Effector CD8-positive, alpha-beta T cell (primary cell): ENCODE measurements around the gene ATRIP.
"Not testable (repeated sequence)": the region's sequence is repeated elsewhere in the genome, so short reads cannot be mapped to it uniquely, and the experiment has no call there.

ENCODE experiments used
- DNase-seq: peaks from one replicate; lab custom pipeline; 2025; lab: John Stamatoyannopoulos, UW

ATRIP gene

GRCh38 chr3:48469046-48469915 is 22.7 kb downstream of the ATRIP start:
- DNase-seq: no peak

GRCh38 chr3:48470286-48470685 is 23.7 kb downstream of the ATRIP start:
- no peak for DNase-seq

GRCh38 chr3:48472673-48472922 is 26.1 kb downstream of the ATRIP start:
- no peak for DNase-seq

GRCh38 chr3:48472923-48473616 is 26.5 kb downstream of the ATRIP start:
- DNase-seq: peak; percentile 86

- DNase-seq: no peak
Observed at GRCh38 chr3:48473617-48473952, 27.0 kb downstream of the ATRIP start.

GRCh38 chr3:48474031-48474430 is 27.5 kb downstream of the ATRIP start:
- not testable (repeated sequence) for DNase-seq

- no peak for DNase-seq
Observed at GRCh38 chr3:48474619-48475018, 28.1 kb downstream of the ATRIP start.

GRCh38 chr3:48475188-48475587 is 28.7 kb downstream of the ATRIP start:
- no peak for DNase-seq

- DNase-seq: no peak
Observed at GRCh38 chr3:48476426-48477053, 30.0 kb downstream of the ATRIP start.

- DNase-seq: no peak
Observed at GRCh38 chr3:48477959-48478520, 31.5 kb downstream of the ATRIP start.

GRCh38 chr3:48478626-48479555 is 32.4 kb downstream of the ATRIP start:
- DNase-seq: peak; percentile 25

GRCh38 chr3:48480891-48481290 is 34.4 kb downstream of the ATRIP start:
- DNase-seq: not testable (repeated sequence)

GRCh38 chr3:48482822-48483221 is 36.3 kb downstream of the ATRIP start:
- not testable (repeated sequence) for DNase-seq

- no peak for DNase-seq
Observed at GRCh38 chr3:48486952-48487351, 40.4 kb downstream of the ATRIP start.

GRCh38 chr3:48492461-48493202 is 46.1 kb downstream of the ATRIP start:
- DNase-seq: no peak

- no peak for DNase-seq
Observed at GRCh38 chr3:48493203-48493501, 46.6 kb downstream of the ATRIP start.

GRCh38 chr3:48500656-48501055 is 54.1 kb downstream of the ATRIP start:
- DNase-seq: no peak

GRCh38 chr3:48501196-48501595 is 54.7 kb downstream of the ATRIP start:
- DNase-seq: no peak

- DNase-seq: no peak
Observed at GRCh38 chr3:48502121-48502520, 55.6 kb downstream of the ATRIP start.

- no peak for DNase-seq
Observed at GRCh38 chr3:48502728-48503168, 56.2 kb downstream of the ATRIP start.

GRCh38 chr3:48503401-48504050 is 57.0 kb downstream of the ATRIP start:
- DNase-seq: no peak
